ENCODE data around the gene TMEM158.

GRCh38 chr3:45187694-45188141 lies 38.4 kb downstream of the TMEM158 start:
- TF ChIP-seq CTCF (IDR thresholded peaks at IDR 0.05; ENCODE audit: low read depth, low read length) (no peak), EZH2phosphoT487 (IDR thresholded peaks at IDR 0.05; ENCODE audit: low read depth) (no peak)

All from OCI-LY3 (cell line).